GM19452 (cell line): ENCODE results near the gene TM4SF20.
A peak's percentile ranks its signal among the peaks of the same experiment; 100 is the strongest.
"Not testable (repeated sequence)": the region's sequence is repeated elsewhere in the genome, so short reads cannot be mapped to it uniquely, and the experiment has no call there.

Experiments used
- ATAC-seq: cut with Tn5 transposase; IDR thresholded peaks from one replicate; pipeline ENCODE4 v1.9.1; 2021; ENCODE audit not compliant: unreplicated experiment

The TM4SF20 gene

DNA sequence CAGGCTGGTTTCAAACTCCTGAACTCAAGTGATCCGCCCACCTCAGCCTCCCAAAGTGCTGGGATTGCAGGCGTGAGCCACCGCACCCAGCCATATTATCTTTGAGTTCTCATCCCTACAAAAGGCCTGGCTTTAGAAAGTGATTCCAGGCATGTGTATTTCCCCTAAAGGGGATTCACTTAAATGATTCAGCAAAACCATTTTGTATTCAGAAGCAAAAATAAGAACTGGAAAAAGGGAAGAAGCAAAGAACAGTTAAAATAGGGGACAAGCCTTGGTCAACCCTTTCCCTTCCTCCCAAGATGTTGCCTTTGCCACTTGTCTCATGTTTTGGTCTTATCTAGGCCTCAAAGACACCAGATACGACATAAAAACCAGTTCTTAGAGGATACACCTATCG is 10.5 kb downstream of the TM4SF20 start:
- ATAC-seq: no peak

DNA sequence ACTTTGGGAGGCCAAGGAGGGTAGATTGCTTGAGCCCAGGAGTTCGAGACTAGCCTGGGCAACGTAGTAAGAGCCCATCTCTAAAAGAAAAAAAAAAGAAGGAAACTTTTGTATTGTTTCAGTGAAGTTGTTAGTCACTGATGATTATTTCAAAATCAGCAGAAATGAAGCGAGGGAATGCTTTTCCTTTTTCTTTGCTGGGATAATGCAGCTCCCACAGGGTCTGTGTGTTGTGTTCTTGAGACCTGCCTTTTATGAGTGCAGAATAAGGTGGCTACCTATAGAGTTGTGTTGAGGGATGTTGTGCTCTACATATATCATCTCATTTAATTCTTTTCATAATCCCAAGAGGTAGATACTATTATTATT is 11.7 kb downstream of the TM4SF20 start:
- ATAC-seq: no peak

DNA sequence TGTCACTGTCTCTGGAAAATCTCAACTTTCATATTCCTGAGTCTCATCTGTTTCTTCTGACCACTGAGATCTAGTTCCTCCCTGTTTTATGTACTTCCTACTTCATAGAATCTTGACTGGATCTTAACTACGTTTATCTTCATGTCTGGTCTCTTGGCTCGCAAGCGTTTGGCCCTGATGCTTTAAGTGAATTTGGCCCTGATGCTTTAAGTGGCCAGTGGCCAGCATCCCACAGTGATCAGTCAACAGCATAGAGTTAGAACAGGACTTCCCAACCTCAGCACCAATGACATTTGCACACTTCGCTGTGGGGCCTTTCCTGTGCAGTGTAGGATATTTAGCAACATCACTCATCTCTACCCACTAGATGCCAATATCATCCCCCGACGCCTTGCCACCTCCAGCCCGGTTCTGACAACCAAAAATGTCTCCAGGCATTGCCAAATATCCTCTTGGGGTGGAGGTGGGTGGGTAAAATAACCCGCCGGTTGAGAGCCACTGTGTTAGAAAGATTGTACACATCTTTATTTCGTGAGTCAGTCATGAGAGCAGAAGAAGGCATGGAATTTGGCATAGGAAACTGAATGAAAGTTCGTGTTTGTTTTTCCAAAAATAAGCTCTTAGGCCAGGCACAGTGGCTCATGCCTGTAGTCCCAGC is 12.2 kb downstream of the TM4SF20 start:
- ATAC-seq: no peak

DNA sequence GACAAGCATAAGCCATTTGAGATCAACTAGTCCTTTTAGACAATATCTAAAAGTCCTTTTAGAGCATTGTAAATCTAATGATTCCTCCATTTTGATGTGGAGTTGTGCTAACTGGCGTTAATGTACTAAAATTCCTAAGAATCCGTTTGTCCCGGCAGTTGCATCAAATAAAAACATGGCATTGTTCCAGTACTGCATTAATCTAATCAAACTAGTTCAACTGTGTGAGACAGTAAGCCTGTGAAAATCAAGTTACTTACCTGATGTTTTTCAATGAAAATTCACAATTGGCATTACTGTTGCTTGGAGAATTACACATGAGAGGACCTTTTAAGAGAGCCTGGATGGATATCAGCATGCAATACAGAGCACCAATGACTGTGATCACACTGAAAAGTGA is 13.3 kb downstream of the TM4SF20 start:
- no peak for ATAC-seq

DNA sequence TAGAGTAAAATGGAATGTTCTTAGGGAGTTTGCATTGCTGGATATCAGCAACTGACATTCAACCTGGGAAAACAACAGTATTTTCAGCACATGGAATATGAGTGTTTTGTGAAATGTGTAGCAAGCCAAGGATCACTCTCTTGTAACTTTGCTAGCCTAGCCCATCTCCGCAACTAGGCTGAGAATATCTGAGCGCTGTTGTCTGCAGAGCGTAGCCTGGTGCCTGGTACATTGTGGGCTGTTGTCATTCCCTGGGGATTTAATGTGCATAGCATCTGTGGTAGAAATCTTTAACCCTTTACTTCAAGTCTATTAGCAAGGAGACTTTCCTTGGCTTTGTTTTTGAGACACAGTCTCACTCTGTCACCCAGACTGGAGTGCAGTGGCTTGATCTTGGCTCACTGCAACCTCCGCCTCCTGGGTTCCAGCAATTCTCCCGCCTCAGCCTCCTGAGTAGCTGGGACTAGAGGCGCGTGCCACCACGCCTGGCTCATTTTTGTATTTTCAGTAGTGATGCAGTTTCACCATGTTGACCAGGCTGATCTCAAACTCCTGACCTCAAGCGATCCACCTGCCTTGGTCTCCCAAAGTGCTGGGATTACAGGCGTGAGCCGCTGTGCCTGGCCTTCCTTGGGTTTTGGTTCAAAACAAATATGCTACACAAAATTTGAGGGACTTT is 14.4 kb downstream of the TM4SF20 start:
- ATAC-seq: not testable (repeated sequence)

DNA sequence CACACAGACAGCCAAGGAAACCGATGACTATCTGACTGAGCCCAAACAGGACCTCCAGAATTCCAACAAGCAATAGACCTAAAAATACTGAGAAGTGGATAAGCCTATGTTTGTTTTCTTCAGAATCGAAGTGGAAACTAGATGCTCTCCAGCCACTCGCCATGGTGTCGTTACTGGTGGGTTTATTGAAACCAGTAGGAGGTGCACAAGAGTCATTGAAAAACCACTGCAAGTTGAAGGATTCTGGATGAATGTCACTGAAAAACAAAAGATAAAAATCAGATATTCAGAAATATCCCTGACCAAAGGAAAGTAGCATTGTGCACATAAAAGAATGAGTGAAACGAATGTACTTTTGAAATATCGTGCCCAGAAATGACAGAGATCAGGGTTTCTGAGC is 15.3 kb downstream of the TM4SF20 start:
- ATAC-seq: no peak

DNA sequence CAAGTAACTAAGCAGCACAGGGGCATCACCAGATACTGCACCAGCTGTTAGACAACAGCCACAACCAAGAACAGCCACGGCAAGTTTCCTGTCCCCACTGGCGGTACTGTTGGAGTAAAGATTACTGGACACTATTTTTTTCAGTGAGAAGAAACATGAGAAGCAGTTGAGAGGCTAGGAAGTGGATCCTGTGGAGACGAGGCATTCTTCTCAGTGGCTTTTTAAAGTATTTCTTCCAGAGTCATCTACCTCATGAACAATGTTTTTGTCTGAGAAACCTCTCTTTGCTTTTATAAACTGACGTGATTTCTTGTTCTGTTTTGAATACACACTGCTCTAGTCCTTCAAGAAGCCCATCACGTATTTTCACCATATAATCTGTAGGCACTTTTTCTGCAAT is 18.8 kb downstream of the TM4SF20 start:
- no peak for ATAC-seq

DNA sequence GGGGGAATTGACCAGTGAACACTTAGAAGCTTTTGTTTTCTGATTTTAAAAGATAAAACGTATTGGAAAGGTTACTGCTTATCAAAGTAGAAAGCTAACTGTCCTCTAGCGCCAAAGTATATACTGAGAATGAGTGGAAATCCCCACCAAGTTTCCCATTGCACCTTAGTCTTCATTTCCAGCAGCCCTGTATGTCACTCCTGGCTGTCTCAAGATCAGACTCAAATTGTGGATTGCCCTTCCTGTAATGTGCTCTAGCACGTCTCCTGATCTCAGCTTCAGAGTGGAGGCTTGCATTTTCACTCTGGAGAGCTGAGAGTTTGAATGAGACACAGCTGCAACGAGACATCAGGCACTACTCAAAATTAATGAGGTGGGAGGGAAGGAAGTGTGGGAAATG is 27.5 kb downstream of the TM4SF20 start:
- peak; percentile 51 for ATAC-seq

DNA sequence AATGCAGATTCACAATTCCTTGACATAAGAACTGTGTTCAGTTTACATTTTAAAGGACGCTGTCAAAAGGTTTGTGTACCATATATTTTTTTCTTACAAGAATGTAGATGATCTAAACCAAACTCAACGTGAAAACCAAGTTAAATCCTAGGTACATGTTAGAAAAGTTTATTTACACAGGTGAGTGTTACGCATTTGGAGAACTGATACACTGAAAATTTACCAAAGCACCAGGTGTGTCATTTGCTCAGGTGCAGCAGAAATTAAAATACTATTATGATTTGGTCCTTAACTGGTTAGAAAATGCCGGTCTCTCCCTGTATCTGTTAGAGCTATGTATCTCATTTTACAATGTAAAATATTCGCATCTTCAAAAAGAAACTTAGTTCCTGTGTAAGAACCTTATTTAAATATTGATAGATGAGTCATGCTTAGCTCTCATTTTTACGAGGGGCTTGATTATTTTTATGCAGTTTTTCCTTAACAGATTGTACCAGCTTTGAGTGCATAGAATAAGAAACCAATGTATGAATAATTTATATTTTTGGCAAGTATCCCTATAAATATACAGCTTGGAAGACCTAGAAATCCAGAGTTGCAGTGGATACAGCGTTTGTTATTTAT is 29.0 kb downstream of the TM4SF20 start:
- no peak for ATAC-seq

DNA sequence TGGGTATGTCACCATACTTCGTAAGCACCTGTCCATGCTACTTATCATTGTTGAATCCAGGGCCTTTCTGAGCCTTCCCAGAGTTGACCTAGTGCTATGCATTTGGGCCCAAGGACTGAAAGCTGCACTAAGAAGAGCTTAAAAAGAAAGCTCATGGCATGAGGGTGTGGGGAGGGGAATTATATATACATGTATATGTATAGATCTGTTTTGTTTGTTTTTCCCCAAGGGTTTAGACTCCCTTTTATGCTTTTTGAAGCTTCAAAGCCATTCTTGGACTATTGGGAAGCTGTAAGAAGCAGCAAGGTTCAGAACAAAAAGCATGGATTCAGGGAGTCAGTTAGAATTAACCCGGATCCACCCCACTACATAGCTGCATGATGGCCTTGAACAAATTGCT is 30.8 kb downstream of the TM4SF20 start:
- no peak for ATAC-seq

DNA sequence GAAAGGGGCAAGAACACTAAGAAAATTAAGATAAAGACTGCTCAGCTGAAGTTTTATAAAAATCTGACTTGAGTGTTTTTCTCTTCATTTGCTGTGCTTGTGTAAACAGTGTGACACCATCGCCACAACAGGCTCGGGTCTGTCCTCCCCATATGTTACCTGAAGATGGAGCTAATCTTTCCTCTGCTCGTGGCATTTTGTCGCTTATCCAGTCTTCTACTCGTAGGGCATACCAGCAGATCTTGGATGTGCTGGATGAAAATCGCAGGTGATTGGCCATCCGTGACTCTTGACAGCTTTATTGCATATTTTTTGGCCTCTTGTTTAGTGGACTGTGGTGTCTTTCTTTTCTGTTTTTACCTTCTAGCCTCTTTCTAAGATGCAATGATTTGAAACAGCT is 32.0 kb downstream of the TM4SF20 start:
- ATAC-seq: no peak

DNA sequence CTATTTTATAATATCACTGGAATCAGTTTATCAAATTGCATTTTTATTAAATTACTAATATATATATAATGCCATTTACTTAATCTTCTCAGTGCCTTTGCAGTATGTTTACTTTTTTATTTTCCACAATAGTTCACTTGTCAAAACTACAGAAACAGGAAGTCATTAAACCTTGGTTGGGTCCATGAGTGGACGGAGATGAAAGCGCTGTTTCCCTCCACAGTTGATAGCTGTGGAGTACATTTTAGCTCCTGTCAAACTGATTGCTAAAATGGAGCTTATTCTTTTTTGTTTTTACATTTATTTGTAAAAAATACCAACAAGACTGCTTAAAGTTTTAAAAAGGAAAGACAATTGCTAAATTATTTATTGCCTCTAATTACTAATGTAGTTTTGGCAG is 34.9 kb downstream of the TM4SF20 start:
- no peak for ATAC-seq

DNA sequence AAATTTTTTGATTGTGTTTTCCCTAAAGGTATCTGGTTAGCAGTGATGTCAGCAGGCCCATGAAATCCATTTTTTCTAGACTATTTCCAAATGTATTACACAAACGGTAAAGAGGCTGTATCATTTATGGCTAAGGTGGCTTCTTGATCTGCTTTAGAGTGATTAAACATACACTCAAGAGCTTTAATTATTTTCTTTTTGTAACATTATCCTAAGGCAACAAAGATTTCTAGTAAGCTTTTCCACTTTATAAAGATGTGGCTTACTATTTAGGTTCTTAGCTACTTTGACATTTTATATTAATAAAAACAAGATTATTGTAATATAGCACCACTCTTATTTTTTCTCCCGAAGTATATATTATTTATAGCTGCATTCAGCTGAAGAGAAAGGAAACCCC is 37.6 kb downstream of the TM4SF20 start:
- no peak for ATAC-seq

DNA sequence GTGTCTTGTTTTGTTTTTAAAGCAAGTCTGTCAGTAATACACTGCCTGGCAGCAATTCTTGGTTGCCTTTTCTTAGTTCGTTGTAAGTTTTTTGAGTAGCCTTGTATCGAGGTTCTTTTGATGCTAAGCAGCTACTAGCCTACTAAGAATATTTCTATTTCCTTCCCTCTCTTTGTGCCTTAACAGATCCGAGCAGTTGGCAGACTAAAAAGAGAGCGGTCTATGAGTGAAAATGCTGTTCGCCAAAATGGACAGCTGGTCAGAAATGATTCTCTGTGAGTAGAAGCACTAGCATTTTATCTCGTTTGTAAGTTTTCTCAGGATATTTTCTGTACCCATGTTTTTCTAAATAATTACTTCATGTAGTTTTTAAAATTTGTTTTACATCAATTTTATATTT is 39.0 kb downstream of the TM4SF20 start:
- ATAC-seq: no peak

DNA sequence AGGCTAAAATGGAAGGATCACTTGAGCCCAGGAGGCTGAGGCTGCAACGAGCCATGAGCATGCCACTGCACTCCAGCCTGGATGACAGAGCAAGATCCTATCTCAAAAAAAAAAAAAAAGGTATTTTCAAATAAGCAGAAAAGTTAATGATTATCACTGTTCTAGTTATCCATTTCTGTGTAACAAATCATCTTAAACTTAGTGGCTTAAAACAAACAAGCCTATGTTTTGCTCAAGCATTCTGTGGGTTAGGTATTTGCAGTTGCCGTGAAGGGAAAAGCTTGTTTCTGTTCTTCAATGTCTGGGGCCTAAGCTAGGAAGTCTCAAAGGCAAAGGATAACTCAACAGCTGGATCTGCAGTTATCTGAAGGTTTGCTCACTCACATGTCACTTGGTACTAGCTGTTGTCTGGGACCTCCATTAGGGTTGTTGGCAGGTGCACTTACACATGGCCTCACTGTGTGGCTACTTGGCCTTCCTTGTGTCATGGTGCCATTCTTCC is 40.0 kb downstream of the TM4SF20 start:
- no peak for ATAC-seq

DNA sequence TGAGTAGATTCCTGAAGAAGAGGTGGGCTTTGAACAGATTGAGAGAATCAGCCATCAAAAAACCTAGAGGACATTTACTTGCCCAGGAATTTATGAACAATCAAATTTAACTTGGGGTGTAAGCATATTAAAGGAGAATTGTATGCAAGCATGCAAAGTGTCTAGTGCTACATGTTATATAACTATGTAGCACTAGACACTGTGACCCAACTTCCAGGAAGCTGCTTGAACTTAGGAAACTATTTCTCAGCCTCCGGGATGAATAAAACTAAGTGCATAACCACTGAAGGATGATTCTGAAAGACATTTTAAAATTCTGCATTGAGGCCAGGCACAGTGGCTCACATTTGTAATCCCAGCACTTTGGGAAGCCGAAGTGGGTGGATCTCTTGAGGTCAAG is 41.7 kb downstream of the TM4SF20 start:
- no peak for ATAC-seq

DNA sequence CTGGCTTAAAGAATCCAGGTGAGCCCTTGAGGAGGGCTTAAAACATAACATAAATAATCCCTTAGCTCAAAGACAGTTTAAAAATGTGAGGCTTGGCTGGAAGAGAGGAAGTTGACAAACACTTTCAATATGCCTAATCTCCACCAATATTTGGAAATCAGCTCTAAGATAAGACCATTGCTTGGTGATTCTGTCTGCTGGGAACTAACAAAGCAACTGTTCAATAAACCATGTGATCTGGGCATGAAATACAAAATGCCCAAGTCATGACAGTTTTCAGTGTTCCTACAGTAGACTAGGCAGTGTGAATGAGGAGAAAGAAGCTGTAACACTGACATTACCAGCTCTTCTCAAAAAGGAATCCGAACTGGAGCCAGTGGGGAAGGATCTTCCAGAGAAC is 43.4 kb downstream of the TM4SF20 start:
- no peak for ATAC-seq

DNA sequence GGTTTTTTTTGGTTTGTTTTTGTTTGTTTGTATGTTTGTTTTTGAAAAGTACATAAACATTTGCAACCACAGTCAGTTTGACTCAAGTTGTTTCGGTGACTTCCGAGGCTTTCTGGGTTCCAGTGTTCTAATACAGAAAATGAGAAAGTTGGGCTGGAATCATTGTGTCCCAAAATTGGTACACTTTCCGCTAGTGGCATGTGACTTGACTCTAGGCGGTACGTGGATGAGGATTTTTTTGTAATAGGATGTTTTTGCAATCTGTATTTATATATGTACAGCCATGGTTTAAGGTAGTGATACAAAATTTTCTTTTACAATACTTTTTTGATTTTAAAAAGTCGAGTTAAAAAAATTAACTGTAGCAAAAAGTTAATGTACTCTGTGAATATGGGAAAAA is 52.3 kb downstream of the TM4SF20 start:
- no peak for ATAC-seq

DNA sequence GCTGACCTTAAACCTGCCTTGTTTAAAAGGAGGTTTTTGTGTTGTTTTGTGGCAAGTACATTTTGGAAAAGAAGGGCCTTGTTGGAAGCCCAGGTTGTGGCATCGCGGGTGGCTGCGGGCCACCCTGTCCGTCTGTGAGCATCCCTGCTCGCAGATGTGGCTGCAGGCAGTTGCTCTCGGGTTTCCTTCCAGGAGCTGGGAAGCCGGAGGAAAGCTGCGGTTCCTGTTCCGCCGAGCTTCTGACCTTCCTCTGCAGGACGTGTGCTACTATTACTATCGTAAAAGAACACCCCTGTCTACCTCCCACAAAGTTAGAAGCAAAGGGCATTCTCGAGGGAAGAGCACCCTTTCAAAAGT is 53.3 kb downstream of the TM4SF20 start:
- ATAC-seq: no peak

DNA sequence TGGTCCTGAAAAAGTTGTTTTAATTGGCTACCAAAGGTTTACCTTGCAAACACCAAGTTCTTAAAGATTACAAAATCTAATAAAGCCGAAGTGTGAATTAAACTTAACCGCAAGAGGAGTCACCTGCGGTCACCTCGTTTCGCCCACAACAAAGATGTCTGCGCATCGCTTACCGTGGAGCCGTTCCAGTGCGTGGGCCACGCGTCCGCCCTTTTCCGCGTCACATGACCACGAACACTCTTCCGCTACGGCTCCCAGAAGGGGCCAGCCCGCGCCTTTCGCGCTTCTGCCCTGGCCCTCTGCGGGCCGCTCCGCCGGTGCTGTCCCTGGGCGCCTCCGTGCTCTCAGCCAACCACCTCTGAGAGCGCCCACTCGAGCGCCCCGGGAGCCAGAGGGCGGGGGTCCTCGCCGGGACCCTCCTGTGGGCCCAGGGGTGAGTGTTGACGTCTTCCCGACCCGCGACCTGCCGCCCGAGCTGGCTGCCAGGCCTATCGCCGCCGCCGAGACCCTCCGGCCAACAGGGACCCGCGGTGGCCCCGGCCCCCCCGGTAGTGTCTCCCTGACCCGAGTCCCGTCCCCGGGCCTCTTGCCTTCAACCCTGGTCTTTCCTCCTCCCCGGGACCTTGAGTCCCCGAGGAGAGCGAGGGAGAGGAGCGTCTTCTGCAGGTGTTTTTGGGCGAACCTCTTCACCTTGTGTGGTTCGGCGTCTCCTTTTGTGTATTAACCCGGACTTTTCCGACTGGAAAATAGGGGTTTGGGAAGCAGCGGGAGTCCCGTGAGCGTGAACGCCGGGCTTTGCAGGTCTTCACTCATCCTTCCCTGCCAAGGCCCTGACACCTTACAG is 53.9 kb downstream of the TM4SF20 start, which contains the start of gene MFF:
Gene MFF (plus strand): TSS at position 257 of the 844 bp plus-strand sequence. CDS start 5,415 bp downstream, outside the sequence.
- peak; percentile 99 for ATAC-seq

DNA sequence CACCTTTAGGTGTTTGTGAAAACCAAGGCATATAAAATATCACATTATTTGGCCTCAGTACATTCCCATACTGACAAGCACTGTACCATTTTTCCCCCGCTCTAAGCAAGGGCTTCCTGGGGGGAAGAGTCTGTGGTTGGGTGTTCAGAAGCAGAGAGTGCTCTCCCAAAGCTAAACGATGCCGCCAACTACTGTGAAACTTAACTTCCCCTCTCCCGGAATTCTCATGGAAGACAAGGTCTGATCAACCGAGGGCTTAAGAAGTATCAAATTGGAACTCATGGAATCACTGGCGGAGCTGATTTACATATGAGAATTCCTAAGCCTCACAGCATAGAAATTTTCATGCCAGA is 54.5 kb downstream of the TM4SF20 start:
- ATAC-seq: no peak

DNA sequence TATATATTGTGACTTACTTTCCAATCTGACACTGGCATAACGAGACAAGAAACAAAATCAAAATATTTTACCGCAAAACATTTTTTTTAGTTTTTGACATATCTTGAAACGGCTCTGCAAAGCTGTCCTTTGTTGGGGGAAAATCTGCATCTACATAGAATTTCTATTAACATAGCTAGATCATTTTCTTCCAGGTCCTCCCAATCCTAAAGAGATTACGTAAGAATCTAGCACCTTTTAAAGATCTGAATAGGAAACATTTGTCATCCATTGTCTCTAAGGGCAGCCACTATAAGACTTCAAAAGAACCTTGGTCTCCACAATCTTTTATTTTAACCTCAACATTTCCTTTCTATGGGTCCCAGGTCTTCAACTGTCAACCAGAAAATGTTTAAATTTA is 55.3 kb downstream of the TM4SF20 start:
- no peak for ATAC-seq
